Uterus (tissue), 2 donors: Measurements from ENCODE around the gene ECHS1.

Experiments used
- CTCF ChIP-seq, 4 experiments: fragments of 200-600 bp in 2 of 4; fragments of 450-650 bp in 2 of 4; sonication (generic) in 2 of 4; IDR thresholded peaks; one replicate each; pipeline ENCODE4 v1.5.1; 2016 to 2019; ENCODE audit warnings: antibody characterized with exemption in 4 of 4, mild to moderate bottlenecking in 2 of 4, moderate library complexity in 1 of 4
- POLR2A ChIP-seq, 2 donors: fragments of 450-650 bp; IDR thresholded peaks; one replicate each; pipeline ENCODE4 v1.6.1; 2016; ENCODE audit warnings: antibody characterized with exemption in 2 of 2, mild to moderate bottlenecking in 1 of 2, moderate library complexity in 1 of 2

GRCh38 chr10:133418289-133418993, 45.3 kb upstream of the ECHS1 start:
- no peak for TF ChIP-seq CTCF (IDR thresholded peaks at IDR 0.05)
- TF ChIP-seq POLR2A (IDR thresholded peaks at IDR 0.05): no peak
